ENCODE measurements around the gene CTLA4.

The CTLA4 gene

DNA sequence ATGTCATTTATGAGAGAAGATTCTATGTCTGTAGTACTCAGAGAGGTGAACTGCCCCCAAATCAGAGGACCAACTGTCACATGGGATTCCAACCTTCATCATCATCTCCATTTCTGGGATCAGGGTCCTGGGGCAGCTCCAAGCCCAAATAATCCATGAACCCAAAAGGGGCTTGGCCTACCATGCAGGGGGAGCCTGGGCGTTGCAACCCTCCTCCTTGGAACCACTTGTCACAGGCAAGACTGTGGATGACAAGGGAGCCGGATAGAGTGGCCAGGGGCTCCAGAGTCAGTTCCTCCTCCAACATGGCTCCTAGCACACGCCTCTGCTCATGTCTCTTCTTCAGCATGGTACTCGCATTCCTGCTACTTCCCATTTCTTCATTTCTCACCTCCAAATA lies 7.9 kb downstream of the CTLA4 start:
- Histone ChIP-seq H4K91ac (ENCODE audit: low read depth, low read length, poor library complexity) (no peak overlapping the region), H2BK15ac (ENCODE audit: low read length) (no peak overlapping the region), H2AFZ (ENCODE audit: low read length) (no peak overlapping the region), H3K27ac (replicated peaks; ENCODE audit: low read length) (no peak overlapping the region), H3K4me2 (ENCODE audit: insufficient read depth, low read length, poor library complexity, severe bottlenecking) (no peak overlapping the region), H2AK5ac (ENCODE audit: low read depth, low read length) (no peak overlapping the region), H2BK120ac (ENCODE audit: low read depth, low read length) (no peak overlapping the region), H2BK5ac (ENCODE audit: low read length) (no peak overlapping the region), H3K9me3 (replicated peaks in 1 of 2; ENCODE audit: control insufficient read depth in 2 of 2, insufficient read depth in 1 of 2, low read depth in 1 of 2, low read length in 2 of 2) (no peaks in the 10 kb centered on the region), H3K27me3 (ENCODE audit: control insufficient read depth in 3 of 3, insufficient read depth in 3 of 3, low read depth in 1 of 3, low read length in 3 of 3) (no peaks in the 10 kb centered on the region), H3K23ac (ENCODE audit: low read depth, low read length, poor library complexity) (no peak overlapping the region), H3K14ac (ENCODE audit: low read length) (no peak overlapping the region), H3K79me1 (ENCODE audit: low read depth, low read length) (no peaks in the 10 kb centered on the region), H3K4me1 (ENCODE audit: control insufficient read depth in 2 of 2, insufficient read depth in 1 of 2, low read depth in 1 of 2, low read length in 2 of 2) (no peaks in the 10 kb centered on the region), H4K8ac (ENCODE audit: low read depth, low read length) (no peak overlapping the region), H3K9ac (ENCODE audit: low read depth, low read length, poor library complexity) (no peak overlapping the region), H3K4me3 (ENCODE audit: low read length in 2 of 2) (no peak overlapping the region), H3K36me3 (replicated peaks in 1 of 2; ENCODE audit: control insufficient read depth in 2 of 2, insufficient read depth in 2 of 2, low read length in 2 of 2) (no peaks in the 10 kb centered on the region), H3K18ac (ENCODE audit: low read length) (no peak overlapping the region), H3K4ac (ENCODE audit: low read length) (no peak overlapping the region), H2BK12ac (ENCODE audit: low read length) (no peak overlapping the region)
- WGBS, 2 donors (ENCODE audit: extremely low coverage in 2 of 2, insufficient read length in 2 of 2, insufficient replicate concordance in 1 of 2) = 100% methylated on average over 1 of the region's 4 CpGs; no CpG with 5 or more reads in 1 of the 2 donors
- DNase-seq (ENCODE audit: low spot score) = no peak

GRCh38 chr2:203876328-203876727 lies 8.8 kb downstream of the CTLA4 start:
- Histone ChIP-seq H3K36me3 (replicated peaks in 1 of 2; ENCODE audit: control insufficient read depth in 2 of 2, insufficient read depth in 2 of 2, low read length in 2 of 2) (no peaks in the 10 kb centered on the region), H2BK15ac (ENCODE audit: low read length) (no peak overlapping the region), H3K18ac (ENCODE audit: low read length) (no peak overlapping the region), H4K91ac (ENCODE audit: low read depth, low read length, poor library complexity) (no peak overlapping the region), H2BK12ac (ENCODE audit: low read length) (no peak overlapping the region), H3K27me3 (ENCODE audit: control insufficient read depth in 3 of 3, insufficient read depth in 3 of 3, low read depth in 1 of 3, low read length in 3 of 3) (no peaks in the 10 kb centered on the region), H2BK120ac (ENCODE audit: low read depth, low read length) (no peak overlapping the region), H3K27ac (replicated peaks; ENCODE audit: low read length) (no peak overlapping the region), H3K79me1 (ENCODE audit: low read depth, low read length) (no peaks in the 10 kb centered on the region), H3K4me3 (ENCODE audit: low read length in 2 of 2) (no peak overlapping the region), H4K8ac (ENCODE audit: low read depth, low read length) (no peak overlapping the region), H2BK5ac (ENCODE audit: low read length) (no peak overlapping the region), H3K23ac (ENCODE audit: low read depth, low read length, poor library complexity) (no peak overlapping the region), H3K14ac (ENCODE audit: low read length) (no peak overlapping the region), H3K4me2 (ENCODE audit: insufficient read depth, low read length, poor library complexity, severe bottlenecking) (no peak overlapping the region), H3K4me1 (ENCODE audit: control insufficient read depth in 2 of 2, insufficient read depth in 1 of 2, low read depth in 1 of 2, low read length in 2 of 2) (no peaks in the 10 kb centered on the region), H3K4ac (ENCODE audit: low read length) (no peak overlapping the region), H3K9ac (ENCODE audit: low read depth, low read length, poor library complexity) (no peak overlapping the region), H2AFZ (ENCODE audit: low read length) (no peak overlapping the region), H3K9me3 (replicated peaks in 1 of 2; ENCODE audit: control insufficient read depth in 2 of 2, insufficient read depth in 1 of 2, low read depth in 1 of 2, low read length in 2 of 2) (no peaks in the 10 kb centered on the region), H2AK5ac (ENCODE audit: low read depth, low read length) (no peak overlapping the region)
- DNase-seq (ENCODE audit: low spot score) = no peak
- WGBS, 2 donors (ENCODE audit: extremely low coverage in 2 of 2, insufficient read length in 2 of 2, insufficient replicate concordance in 1 of 2) = no CpG with 5 or more reads among the region's 3 CpGs

DNA sequence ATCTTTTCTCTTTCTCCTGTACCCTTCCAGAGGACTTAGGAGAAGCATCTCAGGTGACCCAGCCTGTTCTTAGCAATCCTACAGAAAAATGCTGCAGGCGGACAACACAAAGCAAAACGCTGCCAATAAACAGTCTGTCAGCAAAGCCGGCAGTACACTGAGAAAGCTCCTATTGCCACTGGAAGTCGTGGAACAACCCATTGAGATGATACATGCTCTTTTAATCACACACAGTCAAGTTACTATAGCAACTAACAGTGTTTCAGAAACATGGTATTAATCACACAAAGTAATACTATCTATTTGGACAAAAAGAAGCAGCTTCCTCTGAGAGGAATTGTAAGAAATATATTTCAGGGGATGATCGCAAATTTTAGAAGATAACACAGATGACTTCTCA lies 10.5 kb downstream of the CTLA4 start:
- no CpG with 5 or more reads among the region's 5 CpGs for WGBS, 2 donors (ENCODE audit: extremely low coverage in 2 of 2, insufficient read length in 2 of 2, insufficient replicate concordance in 1 of 2)
- no peak overlapping the region for H3K4me2 ChIP-seq (ENCODE audit: insufficient read depth, low read length, poor library complexity, severe bottlenecking)
- no peaks in the 10 kb centered on the region for H3K79me1 ChIP-seq (ENCODE audit: low read depth, low read length)
- H3K36me3 ChIP-seq (replicated peaks in 1 of 2; ENCODE audit: control insufficient read depth in 2 of 2, insufficient read depth in 2 of 2, low read length in 2 of 2) = no peaks in the 10 kb centered on the region
- H2BK120ac ChIP-seq (ENCODE audit: low read depth, low read length) = no peak overlapping the region
- no peak overlapping the region for H2BK15ac ChIP-seq (ENCODE audit: low read length)
- H4K91ac ChIP-seq (ENCODE audit: low read depth, low read length, poor library complexity) = no peak overlapping the region
- H3K9ac ChIP-seq (ENCODE audit: low read depth, low read length, poor library complexity) = no peak overlapping the region
- H2BK5ac ChIP-seq (ENCODE audit: low read length) = no peak overlapping the region
- H2AFZ ChIP-seq (ENCODE audit: low read length) = no peak overlapping the region
- H3K18ac ChIP-seq (ENCODE audit: low read length) = no peak overlapping the region
- no peak overlapping the region for H3K14ac ChIP-seq (ENCODE audit: low read length)
- no peaks in the 10 kb centered on the region for H3K9me3 ChIP-seq (replicated peaks in 1 of 2; ENCODE audit: control insufficient read depth in 2 of 2, insufficient read depth in 1 of 2, low read depth in 1 of 2, low read length in 2 of 2)
- H4K8ac ChIP-seq (ENCODE audit: low read depth, low read length) = no peak overlapping the region
- no peak overlapping the region for H3K4ac ChIP-seq (ENCODE audit: low read length)
- no peak overlapping the region for H3K27ac ChIP-seq (replicated peaks; ENCODE audit: low read length)
- DNase-seq (ENCODE audit: low spot score) = no peak
- no peak overlapping the region for H3K4me3 ChIP-seq (ENCODE audit: low read length in 2 of 2)
- H3K23ac ChIP-seq (ENCODE audit: low read depth, low read length, poor library complexity) = no peak overlapping the region
- H3K4me1 ChIP-seq (ENCODE audit: control insufficient read depth in 2 of 2, insufficient read depth in 1 of 2, low read depth in 1 of 2, low read length in 2 of 2) = no peaks in the 10 kb centered on the region
- H2BK12ac ChIP-seq (ENCODE audit: low read length) = no peak overlapping the region
- H3K27me3 ChIP-seq (ENCODE audit: control insufficient read depth in 3 of 3, insufficient read depth in 3 of 3, low read depth in 1 of 3, low read length in 3 of 3) = no peaks in the 10 kb centered on the region
- H2AK5ac ChIP-seq (ENCODE audit: low read depth, low read length) = no peak overlapping the region

- Histone ChIP-seq H3K4ac (ENCODE audit: low read length) (no peak overlapping the region), H3K4me2 (ENCODE audit: insufficient read depth, low read length, poor library complexity, severe bottlenecking) (no peak overlapping the region), H2AK5ac (ENCODE audit: low read depth, low read length) (no peak overlapping the region), H2BK12ac (ENCODE audit: low read length) (no peak overlapping the region), H3K27me3 (ENCODE audit: control insufficient read depth in 3 of 3, insufficient read depth in 3 of 3, low read depth in 1 of 3, low read length in 3 of 3) (no peaks in the 10 kb centered on the region), H3K27ac (replicated peaks; ENCODE audit: low read length) (no peak overlapping the region), H3K9ac (ENCODE audit: low read depth, low read length, poor library complexity) (no peak overlapping the region), H3K4me3 (ENCODE audit: low read length in 2 of 2) (no peak overlapping the region), H2BK120ac (ENCODE audit: low read depth, low read length) (no peak overlapping the region), H3K18ac (ENCODE audit: low read length) (no peak overlapping the region), H2BK5ac (ENCODE audit: low read length) (no peak overlapping the region), H3K14ac (ENCODE audit: low read length) (no peak overlapping the region), H3K9me3 (replicated peaks in 1 of 2; ENCODE audit: control insufficient read depth in 2 of 2, insufficient read depth in 1 of 2, low read depth in 1 of 2, low read length in 2 of 2) (no peaks in the 10 kb centered on the region), H2AFZ (ENCODE audit: low read length) (no peak overlapping the region), H4K91ac (ENCODE audit: low read depth, low read length, poor library complexity) (no peak overlapping the region), H3K23ac (ENCODE audit: low read depth, low read length, poor library complexity) (no peak overlapping the region), H2BK15ac (ENCODE audit: low read length) (no peak overlapping the region), H3K79me1 (ENCODE audit: low read depth, low read length) (no peaks in the 10 kb centered on the region), H4K8ac (ENCODE audit: low read depth, low read length) (no peak overlapping the region), H3K36me3 (replicated peaks in 1 of 2; ENCODE audit: control insufficient read depth in 2 of 2, insufficient read depth in 2 of 2, low read length in 2 of 2) (no peaks in the 10 kb centered on the region), H3K4me1 (ENCODE audit: control insufficient read depth in 2 of 2, insufficient read depth in 1 of 2, low read depth in 1 of 2, low read length in 2 of 2) (no peaks in the 10 kb centered on the region)
- no CpG with 5 or more reads among the region's 7 CpGs for WGBS, 2 donors (ENCODE audit: extremely low coverage in 2 of 2, insufficient read length in 2 of 2, insufficient replicate concordance in 1 of 2)
- DNase-seq (ENCODE audit: low spot score) = no peak
Observed at GRCh38 chr2:203880557-203881125, 13.1 kb downstream of the CTLA4 start.

All from neuronal stem cell (in vitro differentiated cells).